A549 (cell line): ENCODE measurements around the gene PAFAH1B2.

Experiments
- BHLHE40 ChIP-seq: IDR thresholded peaks from 2 replicates; pipeline ENCODE4 v1.6.1; 2012; ENCODE audit warnings: low read depth, low read length, inconsistent platforms
- CEBPB ChIP-seq, 2 experiments: fragments of >200 bp in 1 of 2; sonication (Bioruptor Twin) in 1 of 2; formaldehyde crosslinking in 1 of 2; IDR thresholded peaks; 2 replicates each; pipeline ENCODE4 v1.6.1; 2012 to 2016
- CHD2 ChIP-seq: fragments of 150-350 bp; IDR thresholded peaks from 2 replicates; pipeline ENCODE4 v1.6.1; 2014; ENCODE audit warnings: low read length; ENCODE audit not compliant: partially characterized antibody
- ESRRA ChIP-seq: fragments of 150-350 bp; IDR thresholded peaks from 2 replicates; pipeline ENCODE4 v1.6.1; 2014; ENCODE audit warnings: mild to moderate bottlenecking, low read length, borderline replicate concordance
- MAFK ChIP-seq: fragments of 450-650 bp; IDR thresholded peaks from 2 replicates; pipeline ENCODE4 v1.6.1; 2014; ENCODE audit not compliant: partially characterized antibody
- POLR2A ChIP-seq: IDR thresholded peaks from 2 replicates; pipeline ENCODE4 v1.6.1; 2012; ENCODE audit warnings: mild to moderate bottlenecking, low read length
- SMC3 ChIP-seq: fragments of >200 bp; sonication (Bioruptor Twin); formaldehyde crosslinking; IDR thresholded peaks from 3 replicates; pipeline ENCODE4 v1.6.1; 2018; ENCODE audit warnings: inconsistent platforms
- TF ChIP-seq, protein P1 (sequence below): fragments of 450-650 bp; IDR thresholded peaks from 2 replicates; pipeline ENCODE4 v1.6.1; 2014; ENCODE audit warnings: antibody characterized with exemption
- TF ChIP-seq, protein P2 (sequence below): fragments of 250-450 bp; sonication (Bioruptor Pico); IDR thresholded peaks from 2 replicates; pipeline ENCODE4 v1.5.0; 2021; ENCODE audit warnings: mild to moderate bottlenecking, moderate library complexity, borderline replicate concordance
- TF ChIP-seq, protein P3 (sequence below): IDR thresholded peaks from 2 replicates; pipeline ENCODE4 v1.6.1; 2012
- TF ChIP-seq, protein P4 (sequence below): fragments of 200-600 bp; sonication (generic); IDR thresholded peaks from 2 replicates; pipeline ENCODE4 v1.6.1; 2016; ENCODE audit warnings: antibody characterized with exemption, mild to moderate bottlenecking, moderate library complexity
- TF ChIP-seq, protein P5 (sequence below): fragments of >200 bp; sonication (Bioruptor Twin); formaldehyde crosslinking; IDR thresholded peaks from 3 replicates; pipeline ENCODE4 v1.5.1; 2016
- TF ChIP-seq, protein P6 (sequence below): fragments of >200 bp; sonication (Bioruptor Twin); formaldehyde crosslinking; IDR thresholded peaks from 3 replicates; pipeline ENCODE4 v1.6.1; 2016

DNA sequence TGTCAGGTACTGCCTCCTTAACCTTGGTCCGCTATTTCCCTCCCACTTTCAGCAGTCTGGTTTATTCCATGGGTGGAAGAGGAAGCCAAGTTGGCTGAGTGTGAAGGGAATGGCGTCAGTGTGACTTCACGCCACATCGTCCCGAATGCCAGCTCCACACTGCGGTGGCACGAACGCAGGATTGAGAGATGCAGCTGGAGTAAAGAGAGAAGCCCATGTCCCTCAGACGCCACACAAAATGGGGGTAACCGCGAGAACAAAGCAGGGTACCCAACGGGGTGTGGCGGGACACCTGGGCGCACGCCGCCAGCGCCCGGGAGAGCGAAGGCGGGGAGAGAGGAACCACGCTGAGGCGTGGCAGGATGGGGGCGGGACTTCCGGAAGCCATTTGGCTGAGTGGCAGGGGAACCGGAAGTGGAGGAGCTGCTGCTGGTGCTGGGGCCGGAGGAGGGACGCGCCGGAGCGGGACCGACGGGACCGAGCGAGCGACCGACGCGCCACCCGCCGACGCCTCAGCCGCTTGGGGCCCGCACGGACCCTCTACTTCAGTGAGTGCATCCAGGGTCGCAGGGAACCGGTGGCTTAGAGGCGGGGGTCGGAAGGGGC, at the start of gene PAFAH1B2:
- TF ChIP-seq, protein P1, sequence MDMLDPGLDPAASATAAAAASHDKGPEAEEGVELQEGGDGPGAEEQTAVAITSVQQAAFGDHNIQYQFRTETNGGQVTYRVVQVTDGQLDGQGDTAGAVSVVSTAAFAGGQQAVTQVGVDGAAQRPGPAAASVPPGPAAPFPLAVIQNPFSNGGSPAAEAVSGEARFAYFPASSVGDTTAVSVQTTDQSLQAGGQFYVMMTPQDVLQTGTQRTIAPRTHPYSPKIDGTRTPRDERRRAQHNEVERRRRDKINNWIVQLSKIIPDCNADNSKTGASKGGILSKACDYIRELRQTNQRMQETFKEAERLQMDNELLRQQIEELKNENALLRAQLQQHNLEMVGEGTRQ = no peak
- TF ChIP-seq, protein P2, sequence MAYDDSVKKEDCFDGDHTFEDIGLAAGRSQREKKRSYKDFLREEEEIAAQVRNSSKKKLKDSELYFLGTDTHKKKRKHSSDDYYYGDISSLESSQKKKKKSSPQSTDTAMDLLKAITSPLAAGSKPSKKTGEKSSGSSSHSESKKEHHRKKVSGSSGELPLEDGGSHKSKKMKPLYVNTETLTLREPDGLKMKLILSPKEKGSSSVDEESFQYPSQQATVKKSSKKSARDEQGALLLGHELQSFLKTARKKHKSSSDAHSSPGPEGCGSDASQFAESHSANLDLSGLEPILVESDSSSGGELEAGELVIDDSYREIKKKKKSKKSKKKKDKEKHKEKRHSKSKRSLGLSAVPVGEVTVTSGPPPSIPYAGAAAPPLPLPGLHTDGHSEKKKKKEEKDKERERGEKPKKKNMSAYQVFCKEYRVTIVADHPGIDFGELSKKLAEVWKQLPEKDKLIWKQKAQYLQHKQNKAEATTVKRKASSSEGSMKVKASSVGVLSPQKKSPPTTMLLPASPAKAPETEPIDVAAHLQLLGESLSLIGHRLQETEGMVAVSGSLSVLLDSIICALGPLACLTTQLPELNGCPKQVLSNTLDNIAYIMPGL (CRISPR knock-in tag) = no peak
- TF ChIP-seq SMC3 = no peak
- no peak for TF ChIP-seq ESRRA
- TF ChIP-seq, protein P3, sequence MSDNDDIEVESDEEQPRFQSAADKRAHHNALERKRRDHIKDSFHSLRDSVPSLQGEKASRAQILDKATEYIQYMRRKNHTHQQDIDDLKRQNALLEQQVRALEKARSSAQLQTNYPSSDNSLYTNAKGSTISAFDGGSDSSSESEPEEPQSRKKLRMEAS = peak; percentile 96
- TF ChIP-seq MAFK = no peak
- no peak for TF ChIP-seq CEBPB (IDR thresholded peaks at IDR 0.05)
- TF ChIP-seq, protein P4, sequence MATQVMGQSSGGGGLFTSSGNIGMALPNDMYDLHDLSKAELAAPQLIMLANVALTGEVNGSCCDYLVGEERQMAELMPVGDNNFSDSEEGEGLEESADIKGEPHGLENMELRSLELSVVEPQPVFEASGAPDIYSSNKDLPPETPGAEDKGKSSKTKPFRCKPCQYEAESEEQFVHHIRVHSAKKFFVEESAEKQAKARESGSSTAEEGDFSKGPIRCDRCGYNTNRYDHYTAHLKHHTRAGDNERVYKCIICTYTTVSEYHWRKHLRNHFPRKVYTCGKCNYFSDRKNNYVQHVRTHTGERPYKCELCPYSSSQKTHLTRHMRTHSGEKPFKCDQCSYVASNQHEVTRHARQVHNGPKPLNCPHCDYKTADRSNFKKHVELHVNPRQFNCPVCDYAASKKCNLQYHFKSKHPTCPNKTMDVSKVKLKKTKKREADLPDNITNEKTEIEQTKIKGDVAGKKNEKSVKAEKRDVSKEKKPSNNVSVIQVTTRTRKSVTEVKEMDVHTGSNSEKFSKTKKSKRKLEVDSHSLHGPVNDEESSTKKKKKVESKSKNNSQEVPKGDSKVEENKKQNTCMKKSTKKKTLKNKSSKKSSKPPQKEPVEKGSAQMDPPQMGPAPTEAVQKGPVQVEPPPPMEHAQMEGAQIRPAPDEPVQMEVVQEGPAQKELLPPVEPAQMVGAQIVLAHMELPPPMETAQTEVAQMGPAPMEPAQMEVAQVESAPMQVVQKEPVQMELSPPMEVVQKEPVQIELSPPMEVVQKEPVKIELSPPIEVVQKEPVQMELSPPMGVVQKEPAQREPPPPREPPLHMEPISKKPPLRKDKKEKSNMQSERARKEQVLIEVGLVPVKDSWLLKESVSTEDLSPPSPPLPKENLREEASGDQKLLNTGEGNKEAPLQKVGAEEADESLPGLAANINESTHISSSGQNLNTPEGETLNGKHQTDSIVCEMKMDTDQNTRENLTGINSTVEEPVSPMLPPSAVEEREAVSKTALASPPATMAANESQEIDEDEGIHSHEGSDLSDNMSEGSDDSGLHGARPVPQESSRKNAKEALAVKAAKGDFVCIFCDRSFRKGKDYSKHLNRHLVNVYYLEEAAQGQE = no peak
- TF ChIP-seq, protein P5, sequence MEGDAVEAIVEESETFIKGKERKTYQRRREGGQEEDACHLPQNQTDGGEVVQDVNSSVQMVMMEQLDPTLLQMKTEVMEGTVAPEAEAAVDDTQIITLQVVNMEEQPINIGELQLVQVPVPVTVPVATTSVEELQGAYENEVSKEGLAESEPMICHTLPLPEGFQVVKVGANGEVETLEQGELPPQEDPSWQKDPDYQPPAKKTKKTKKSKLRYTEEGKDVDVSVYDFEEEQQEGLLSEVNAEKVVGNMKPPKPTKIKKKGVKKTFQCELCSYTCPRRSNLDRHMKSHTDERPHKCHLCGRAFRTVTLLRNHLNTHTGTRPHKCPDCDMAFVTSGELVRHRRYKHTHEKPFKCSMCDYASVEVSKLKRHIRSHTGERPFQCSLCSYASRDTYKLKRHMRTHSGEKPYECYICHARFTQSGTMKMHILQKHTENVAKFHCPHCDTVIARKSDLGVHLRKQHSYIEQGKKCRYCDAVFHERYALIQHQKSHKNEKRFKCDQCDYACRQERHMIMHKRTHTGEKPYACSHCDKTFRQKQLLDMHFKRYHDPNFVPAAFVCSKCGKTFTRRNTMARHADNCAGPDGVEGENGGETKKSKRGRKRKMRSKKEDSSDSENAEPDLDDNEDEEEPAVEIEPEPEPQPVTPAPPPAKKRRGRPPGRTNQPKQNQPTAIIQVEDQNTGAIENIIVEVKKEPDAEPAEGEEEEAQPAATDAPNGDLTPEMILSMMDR = no peak
- no peak for TF ChIP-seq BHLHE40
- no peak for TF ChIP-seq CHD2
- peak; percentile 97 for TF ChIP-seq POLR2A
- TF ChIP-seq, protein P6, sequence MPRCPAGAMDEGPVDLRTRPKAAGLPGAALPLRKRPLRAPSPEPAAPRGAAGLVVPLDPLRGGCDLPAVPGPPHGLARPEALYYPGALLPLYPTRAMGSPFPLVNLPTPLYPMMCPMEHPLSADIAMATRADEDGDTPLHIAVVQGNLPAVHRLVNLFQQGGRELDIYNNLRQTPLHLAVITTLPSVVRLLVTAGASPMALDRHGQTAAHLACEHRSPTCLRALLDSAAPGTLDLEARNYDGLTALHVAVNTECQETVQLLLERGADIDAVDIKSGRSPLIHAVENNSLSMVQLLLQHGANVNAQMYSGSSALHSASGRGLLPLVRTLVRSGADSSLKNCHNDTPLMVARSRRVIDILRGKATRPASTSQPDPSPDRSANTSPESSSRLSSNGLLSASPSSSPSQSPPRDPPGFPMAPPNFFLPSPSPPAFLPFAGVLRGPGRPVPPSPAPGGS = peak; percentile 92
